CD4-positive, alpha-beta memory T cell (primary cell): ENCODE results near the gene DLGAP1. TPM values are rescaled to one million over a fixed set of nuclear protein-coding genes. Genes with fewer than 3 reads are reported as not detected.

Experiments
- CTCF ChIA-PET: fragments of 350-600 bp; sonication (Branson Sonifier 250); formaldehyde crosslinking; loops from one replicate; lab custom pipeline; 2021; ENCODE audit warnings: inconsistent platforms; ENCODE audit not compliant: partially characterized antibody; lab: Charles Lee
- POLR2A ChIA-PET: fragments of 350-600 bp; sonication (Branson Sonifier 250); formaldehyde crosslinking; loops from one replicate; lab custom pipeline; 2021; ENCODE audit not compliant: partially characterized antibody; lab: Charles Lee
- DNase-seq, 5 donors: peaks; one replicate each; pipeline versions ENCODE4 v3.0.0 to v3.0.0-alpha.2; 2020 to 2022; ENCODE audit warnings: mixed read lengths in 1 of 5
- H3K27ac ChIP-seq: one replicate; pipeline ENCODE4 v1.7.0; 2013; ENCODE audit warnings: low read depth, low read length
- H3K27me3 ChIP-seq: 2 replicates; pipeline ENCODE4 v1.7.0; 2013; ENCODE audit warnings: mild to moderate bottlenecking, low read length, moderate library complexity; ENCODE audit not compliant: insufficient read depth
- H3K36me3 ChIP-seq: 2 replicates; pipeline ENCODE4 v1.7.0; 2013; ENCODE audit warnings: mild to moderate bottlenecking, low read length, moderate library complexity; ENCODE audit not compliant: insufficient read depth
- H3K4me1 ChIP-seq: 2 replicates; pipeline ENCODE4 v1.7.0; 2013; ENCODE audit warnings: mild to moderate bottlenecking, low read length, moderate library complexity; ENCODE audit not compliant: insufficient read depth
- H3K4me3 ChIP-seq, 2 donors: one replicate each; pipeline ENCODE4 v1.7.0; 2013; ENCODE audit warnings: low read length in 2 of 2, mild to moderate bottlenecking in 1 of 2
- H3K9me3 ChIP-seq, 2 donors: one replicate each; pipeline ENCODE4 v1.7.0; 2013; ENCODE audit warnings: low read length in 2 of 2, control low read depth in 1 of 2; ENCODE audit not compliant: control insufficient read depth in 1 of 2
- H3K27ac Mint-ChIP-seq, 7 donors: one replicate each; pipeline ENCODE4 v1.8.0; 2020 to 2021; ENCODE audit warnings: mixed read lengths in 7 of 7, mild to moderate bottlenecking in 6 of 7, inconsistent platforms in 3 of 7, moderate library complexity in 3 of 7
- H3K27me3 Mint-ChIP-seq, 2 donors: one replicate each; pipeline ENCODE4 v1.8.0; 2020 to 2021; ENCODE audit warnings: mixed read lengths in 2 of 2
- H3K36me3 Mint-ChIP-seq, 2 donors: one replicate each; pipeline ENCODE4 v1.8.0; 2020 to 2021; ENCODE audit warnings: mixed read lengths in 2 of 2, inconsistent platforms in 1 of 2, mild to moderate bottlenecking in 1 of 2
- H3K4me1 Mint-ChIP-seq, 4 donors: one replicate each; pipeline ENCODE4 v1.8.0; 2020 to 2021; ENCODE audit warnings: mixed read lengths in 4 of 4, mild to moderate bottlenecking in 1 of 4
- H3K4me3 Mint-ChIP-seq, 8 donors: one replicate each; pipeline ENCODE4 v1.8.0; 2020 to 2021; ENCODE audit warnings: mixed read lengths in 8 of 8, mild to moderate bottlenecking in 7 of 8, moderate library complexity in 6 of 8, inconsistent platforms in 3 of 8
- H3K9me3 Mint-ChIP-seq, 8 donors: one replicate each; pipeline ENCODE4 v1.8.0; 2020 to 2021; ENCODE audit warnings: mixed read lengths in 8 of 8, mild to moderate bottlenecking in 5 of 8, inconsistent platforms in 3 of 8, moderate library complexity in 1 of 8
- intact Hi-C: fragments of 100-400 bp; cut with micrococcal nuclease; formaldehyde crosslinking; loops from one replicate; pipeline ENCODE4 v1.15.1; 2023
- polyA plus RNA-seq, 2 donors: library from polyadenylated mRNA; unstranded; fragments of 300-500 nt; fragmentation: Illumina TruSeq; gene quantifications; one replicate each; pipeline ENCODE4 v1.2.3, GENCODE V29; 2021
- total RNA-seq, 2 experiments: library from RNA; stranded (reverse); gene quantifications; one replicate each; pipeline ENCODE4 v1.2.3, GENCODE V29; 2021

Gene DLGAP1
- total and polyA plus RNA-seq, 4 experiments from 2014 or later, result 0.17 to 0.71 (median 0.45) TPM

- Mint-ChIP-seq H3K9me3 (no peaks in the 10 kb centered on the region), H3K4me1 (peaks cover 5 to 6% (median 6%) of the 10 kb centered on the region in 4 donors), H3K36me3 (no peaks in the 10 kb centered on the region), H3K27ac (no peak overlapping the region), H3K27me3 (peaks cover 0 to 2% of the 10 kb centered on the region in 2 donors), H3K4me3 (no peak overlapping the region)
- Histone ChIP-seq H3K27me3 (no peaks in the 10 kb centered on the region), H3K27ac (no peak overlapping the region), H3K36me3 (no peaks in the 10 kb centered on the region), H3K9me3 (no peaks in the 10 kb centered on the region), H3K4me3 (no peak overlapping the region), H3K4me1 (no peaks in the 10 kb centered on the region)
- ChIA-PET POLR2A (no interaction called here), CTCF (interaction anchor here (0.8 to 3.6 kb wide), 2 partner anchors 18 to 33 kb away, joined by 3 to 15 read pairs; no protein-coding TSS in a partner anchor)
- intact Hi-C loops, result no loop called here
- DNase-seq, result no peak
These were observed 807.5 kb downstream of the DLGAP1 start for GRCh38 chr18:3647636-3648035.

GRCh38 chr18:3645384-3646156, 809.5 kb downstream of the DLGAP1 start:
- H3K27me3 ChIP-seq, result no peaks in the 10 kb centered on the region
- no peaks in the 10 kb centered on the region for H3K36me3 ChIP-seq
- H3K9me3 ChIP-seq, result no peaks in the 10 kb centered on the region
- Mint-ChIP-seq H3K4me1 (peaks cover 5 to 6% (median 6%) of the 10 kb centered on the region in 4 donors), H3K27me3 (peaks cover 0 to 2% of the 10 kb centered on the region in 2 donors), H3K4me3 (no peak overlapping the region), H3K36me3 (no peaks in the 10 kb centered on the region), H3K9me3 (no peaks in the 10 kb centered on the region), H3K27ac (peak overlapping the region in 1 of 7 donors; percentile 28)
- CTCF ChIA-PET, result interaction anchor here (1.0 to 3.6 kb wide), 3 partner anchors 13 to 42 kb away, joined by 3 to 15 read pairs (median 5); no protein-coding TSS in a partner anchor
- no peak overlapping the region for H3K4me3 ChIP-seq
- DNase-seq, result no peak
- intact Hi-C loops, result no loop called here
- POLR2A ChIA-PET, result no interaction called here
- H3K4me1 ChIP-seq, result no peaks in the 10 kb centered on the region
- H3K27ac ChIP-seq, result no peak overlapping the region

- peaks cover 0 to 1% (median 0%) of the 10 kb centered on the region in 4 donors for H3K4me1 Mint-ChIP-seq
- Histone ChIP-seq H3K4me1 (no peaks in the 10 kb centered on the region), H3K27me3 (no peaks in the 10 kb centered on the region), H3K4me3 (no peak overlapping the region), H3K36me3 (no peaks in the 10 kb centered on the region), H3K27ac (no peak overlapping the region), H3K9me3 (no peaks in the 10 kb centered on the region)
- H3K4me3 Mint-ChIP-seq, result no peak overlapping the region
- ChIA-PET POLR2A (no interaction called here), CTCF (interaction anchor here (1.1 kb wide), 2 partner anchors 32 to 48 kb away, joined by 3 read pairs; no protein-coding TSS in a partner anchor)
- H3K36me3 Mint-ChIP-seq, result no peaks in the 10 kb centered on the region
- no peaks in the 10 kb centered on the region for H3K9me3 Mint-ChIP-seq
- no peaks in the 10 kb centered on the region for H3K27me3 Mint-ChIP-seq
- no peak for DNase-seq
- intact Hi-C loops, result no loop called here
- H3K27ac Mint-ChIP-seq, result no peak overlapping the region
These were observed 820.7 kb downstream of the DLGAP1 start for GRCh38 chr18:3634250-3634939.

- POLR2A ChIA-PET, result no interaction called here
- CTCF ChIA-PET, result interaction anchor here (1.0 kb wide), 1 partner anchor 14 kb away, joined by 3 read pairs; no protein-coding TSS in a partner anchor
- H3K4me3 ChIP-seq, result no peak overlapping the region
These were observed 823.2 kb downstream of the DLGAP1 start for GRCh38 chr18:3631887-3632286.

GRCh38 chr18:3626929-3627458, 828.1 kb downstream of the DLGAP1 start:
- H3K27ac ChIP-seq, result no peak overlapping the region
- no peak overlapping the region for H3K4me3 ChIP-seq
- H3K27me3 Mint-ChIP-seq, result no peaks in the 10 kb centered on the region
- H3K27ac Mint-ChIP-seq, result no peak overlapping the region
- H3K9me3 Mint-ChIP-seq, result no peaks in the 10 kb centered on the region
- intact Hi-C loops, result no loop called here
- H3K9me3 ChIP-seq, result no peaks in the 10 kb centered on the region
- no peaks in the 10 kb centered on the region for H3K36me3 Mint-ChIP-seq
- POLR2A ChIA-PET, result no interaction called here
- CTCF ChIA-PET, result interaction anchor here (0.9 to 2.0 kb wide), 2 partner anchors 34 to 41 kb away, joined by 4 to 5 read pairs; no protein-coding TSS in a partner anchor
- no peak for DNase-seq
- peaks cover 12 to 23% (median 16%) of the 10 kb centered on the region in 4 donors for H3K4me1 Mint-ChIP-seq
- peaks cover 19% of the 10 kb centered on the region for H3K4me1 ChIP-seq
- H3K4me3 Mint-ChIP-seq, result no peak overlapping the region
- H3K27me3 ChIP-seq, result no peaks in the 10 kb centered on the region
- H3K36me3 ChIP-seq, result no peaks in the 10 kb centered on the region

More at GRCh38 chr18:3631887-3632286, 823.2 kb downstream of the DLGAP1 start:
- Histone ChIP-seq H3K4me1 (no peaks in the 10 kb centered on the region), H3K27ac (no peak overlapping the region), H3K27me3 (no peaks in the 10 kb centered on the region), H3K9me3 (no peaks in the 10 kb centered on the region), H3K36me3 (no peaks in the 10 kb centered on the region)
- H3K27me3 Mint-ChIP-seq, result no peaks in the 10 kb centered on the region
- H3K36me3 Mint-ChIP-seq, result no peaks in the 10 kb centered on the region
- H3K4me3 Mint-ChIP-seq, result no peak overlapping the region
- H3K27ac Mint-ChIP-seq, result no peak overlapping the region
- intact Hi-C loops, result no loop called here
- no peak for DNase-seq
- H3K4me1 Mint-ChIP-seq, result peaks cover 0 to 1% (median 0%) of the 10 kb centered on the region in 4 donors
- H3K9me3 Mint-ChIP-seq, result no peaks in the 10 kb centered on the region

GRCh38 chr18:3625742-3626091, 829.4 kb downstream of the DLGAP1 start:
- Mint-ChIP-seq H3K9me3 (no peaks in the 10 kb centered on the region), H3K36me3 (no peaks in the 10 kb centered on the region), H3K4me1 (peaks cover 12 to 23% (median 16%) of the 10 kb centered on the region in 4 donors), H3K4me3 (no peak overlapping the region), H3K27ac (peak overlapping the region in 1 of 7 donors; percentile 43), H3K27me3 (no peaks in the 10 kb centered on the region)
- intact Hi-C loops, result loop anchor here (2.0 kb wide), 1 partner anchor 21 kb away; no protein-coding TSS in a partner anchor
- Histone ChIP-seq H3K9me3 (no peaks in the 10 kb centered on the region), H3K36me3 (no peaks in the 10 kb centered on the region), H3K4me3 (no peak overlapping the region), H3K27me3 (no peaks in the 10 kb centered on the region), H3K27ac (no peak overlapping the region), H3K4me1 (peaks cover 19% of the 10 kb centered on the region)
- no peak for DNase-seq
- CTCF ChIA-PET, result interaction anchor here (0.9 to 2.0 kb wide), 2 partner anchors 31 to 32 kb away, joined by 3 to 5 read pairs; no protein-coding TSS in a partner anchor
- POLR2A ChIA-PET, result no interaction called here
